HG03439 (cell line): ENCODE measurements around the gene LNX1.
"Not testable (repeated sequence)": the region's sequence is repeated elsewhere in the genome, so short reads cannot be mapped to it uniquely, and the experiment has no call there.

Source experiments
- ATAC-seq: cut with Tn5 transposase; IDR thresholded peaks from one replicate; pipeline ENCODE4 v1.9.1; 2021; ENCODE audit warnings: mild to moderate bottlenecking, moderate library complexity; ENCODE audit not compliant: unreplicated experiment

Gene LNX1

GRCh38 chr4:53477038-53477565 is 114.2 kb downstream of the LNX1 start:
- ATAC-seq, result no peak

GRCh38 chr4:53476232-53477037 is 114.9 kb downstream of the LNX1 start:
- ATAC-seq, result no peak

- ATAC-seq, result not testable (repeated sequence)
Observed at GRCh38 chr4:53466576-53466975, 124.7 kb downstream of the LNX1 start.

GRCh38 chr4:53465891-53466290 is 125.4 kb downstream of the LNX1 start:
- no peak for ATAC-seq

- no peak for ATAC-seq
Observed at GRCh38 chr4:53465281-53465680, 126.0 kb downstream of the LNX1 start.

GRCh38 chr4:53463340-53463739 is 127.9 kb downstream of the LNX1 start:
- ATAC-seq, result no peak

- ATAC-seq, result no peak
Observed at GRCh38 chr4:53461244-53461643, 130.0 kb downstream of the LNX1 start.

GRCh38 chr4:53459548-53459947 is 131.7 kb downstream of the LNX1 start:
- ATAC-seq, result no peak

GRCh38 chr4:53456178-53456577 is 135.1 kb downstream of the LNX1 start:
- ATAC-seq, result no peak

- no peak for ATAC-seq
Observed at GRCh38 chr4:53455766-53456165, 135.5 kb downstream of the LNX1 start.

GRCh38 chr4:53453385-53453784 is 137.9 kb downstream of the LNX1 start:
- no peak for ATAC-seq

GRCh38 chr4:53450773-53451172 is 140.5 kb downstream of the LNX1 start:
- ATAC-seq, result no peak

GRCh38 chr4:53444954-53445353 is 146.3 kb downstream of the LNX1 start:
- no peak for ATAC-seq

- no peak for ATAC-seq
Observed at GRCh38 chr4:53441564-53441963, 149.7 kb downstream of the LNX1 start.

GRCh38 chr4:53436251-53436650 is 155.0 kb downstream of the LNX1 start:
- no peak for ATAC-seq

GRCh38 chr4:53432528-53433424 is 158.5 kb downstream of the LNX1 start:
- peak; percentile 73 for ATAC-seq

- ATAC-seq, result no peak
Observed at GRCh38 chr4:53431052-53431451, 160.2 kb downstream of the LNX1 start.

- ATAC-seq, result no peak
Observed at GRCh38 chr4:53427366-53427765, 163.9 kb downstream of the LNX1 start.

- no peak for ATAC-seq
Observed at GRCh38 chr4:53424280-53424679, 167.0 kb downstream of the LNX1 start.

- no peak for ATAC-seq
Observed at GRCh38 chr4:53422367-53422766, 168.9 kb downstream of the LNX1 start.

- no peak for ATAC-seq
Observed at GRCh38 chr4:53421791-53422190, 169.5 kb downstream of the LNX1 start.

- no peak for ATAC-seq
Observed at GRCh38 chr4:53419208-53419607, 172.1 kb downstream of the LNX1 start.
